Sigmoid colon (tissue), 7 donors: ENCODE results near the gene SLC44A1. TPM values are rescaled to one million over a fixed set of nuclear protein-coding genes. Genes with fewer than 3 reads are reported as not detected.

Experiments used
- DNase-seq: peaks from one replicate; pipeline ENCODE4 v3.0.0-alpha.2; 2019
- H3K27ac ChIP-seq, 4 donors: fragments of 200-600 bp; sonication (generic); one replicate each; pipeline ENCODE4 v1.5.1; 2016 to 2019; ENCODE audit warnings: mild to moderate bottlenecking in 1 of 4
- H3K27me3 ChIP-seq, 3 donors: fragments of 200-600 bp; sonication (generic); one replicate each; pipeline ENCODE4 v1.5.1; 2019; ENCODE audit warnings: mild to moderate bottlenecking in 1 of 3
- H3K36me3 ChIP-seq, 4 donors: fragments of 200-600 bp; sonication (generic); one replicate each; pipeline ENCODE4 v1.5.1; 2016 to 2019
- H3K4me1 ChIP-seq, 4 donors: fragments of 200-600 bp; sonication (generic); one replicate each; pipeline ENCODE4 v1.5.1; 2017 to 2019
- H3K4me3 ChIP-seq, 4 donors: fragments of 200-600 bp; sonication (generic); one replicate each; pipeline ENCODE4 v1.5.1; 2017 to 2019; ENCODE audit warnings: mild to moderate bottlenecking in 2 of 4, moderate library complexity in 1 of 4
- H3K9me3 ChIP-seq, 4 donors: fragments of 200-600 bp in 3 of 4; sonication (generic) in 3 of 4; one replicate each; pipeline versions ENCODE4 v1.5.1 to v1.6.1; 2013 to 2019
- CTCF ChIP-seq, 4 experiments: fragments of 450-650 bp in 3 of 4; fragments of 200-600 bp in 1 of 4; IDR thresholded peaks; one replicate each; pipeline ENCODE4 v1.5.1; 2016 to 2019; ENCODE audit warnings: antibody characterized with exemption in 4 of 4, mild to moderate bottlenecking in 3 of 4, moderate library complexity in 2 of 4
- EP300 ChIP-seq, 4 donors: sonication (generic); formaldehyde crosslinking; IDR thresholded peaks; one replicate each; pipeline ENCODE4 v1.6.1; 2017; ENCODE audit warnings: antibody characterized with exemption in 4 of 4
- POLR2A ChIP-seq, 2 donors: fragments of 450-650 bp; IDR thresholded peaks; one replicate each; pipeline ENCODE4 v1.6.1; 2016; ENCODE audit warnings: antibody characterized with exemption in 2 of 2, mild to moderate bottlenecking in 2 of 2, moderate library complexity in 2 of 2
- POLR2AphosphoS5 ChIP-seq, 4 donors: sonication (generic); formaldehyde crosslinking; IDR thresholded peaks; one replicate each; pipeline ENCODE4 v1.6.1; 2017; ENCODE audit warnings: antibody characterized with exemption in 4 of 4
- WGBS, 2 donors: extraction: QIAGEN DNeasy Blood & Tissue Kit; methylation state at CpG; one replicate each; pipeline ENCODE4 v1.1.7; 2013; 5-methylcytosine and 5-hydroxymethylcytosine counted together
- intact Hi-C: fragments of 100-400 bp; cut with DNase I; formaldehyde crosslinking; loops from one replicate; pipeline ENCODE4 v1.15.1; 2023
- polyA plus RNA-seq, 3 donors: library from polyadenylated mRNA; stranded (reverse); fragments of 200-250 nt; gene quantifications; one replicate each; pipeline ENCODE4 v1.2.3, GENCODE V29; 2013
- total RNA-seq, 4 donors: library from RNA; depleted of rRNA; stranded (reverse); fragments of >200 nt; gene quantifications; one replicate each; pipeline ENCODE4 v1.1.0, GENCODE V29; 2016
- donor health status: healthy with polysubstance abuse.
- donor health status: Bipolar disorder and iron deficiency.
- donor health status: healthy.

SLC44A1 gene
- total and polyA plus RNA-seq, 7 donors = 11.4 to 35.4 (median 25.2) TPM

- H3K4me1 ChIP-seq = no peaks in the 10 kb centered on the region
- intact Hi-C loops = no loop called here
- no peak for TF ChIP-seq POLR2A (IDR thresholded peaks at IDR 0.05)
- no peak for TF ChIP-seq POLR2AphosphoS5 (IDR thresholded peaks at IDR 0.05)
- no peak for TF ChIP-seq CTCF (IDR thresholded peaks at IDR 0.05)
- TF ChIP-seq EP300 (IDR thresholded peaks at IDR 0.05) = no peak
- no peak overlapping the region for H3K4me3 ChIP-seq
- DNase-seq = no peak
- no peak overlapping the region for H3K27ac ChIP-seq
- H3K27me3 ChIP-seq = no peaks in the 10 kb centered on the region
- no peaks in the 10 kb centered on the region for H3K9me3 ChIP-seq
- 97 to 98% methylated on average over 4 of the region's 4 CpGs for WGBS, 2 donors
- peaks cover 0 to 16% (median 0%) of the 10 kb centered on the region in 4 donors for H3K36me3 ChIP-seq
These were observed 130.9 kb downstream of the SLC44A1 start for GRCh38 chr9:105375323-105375722.

- TF ChIP-seq CTCF (IDR thresholded peaks at IDR 0.05) (no peak), POLR2AphosphoS5 (IDR thresholded peaks at IDR 0.05) (no peak), POLR2A (IDR thresholded peaks at IDR 0.05) (no peak), EP300 (IDR thresholded peaks at IDR 0.05) (no peak)
- no peak for DNase-seq
- Histone ChIP-seq H3K27me3 (no peaks in the 10 kb centered on the region), H3K4me1 (no peaks in the 10 kb centered on the region), H3K27ac (no peak overlapping the region), H3K36me3 (peaks cover 0 to 16% (median 0%) of the 10 kb centered on the region in 4 donors), H3K9me3 (no peaks in the 10 kb centered on the region), H3K4me3 (no peak overlapping the region)
- intact Hi-C loops = no loop called here
- WGBS, 2 donors = 59 to 97% methylated on average over 1 of the region's 1 CpG
These were observed 132.4 kb downstream of the SLC44A1 start for GRCh38 chr9:105376893-105377292.

GRCh38 chr9:105385381-105385985, 141.0 kb downstream of the SLC44A1 start:
- H3K27me3 ChIP-seq = no peaks in the 10 kb centered on the region
- TF ChIP-seq POLR2AphosphoS5 (IDR thresholded peaks at IDR 0.05) (peak in 3 of 4 donors; percentile 25 to 38 (median 35)), EP300 (IDR thresholded peaks at IDR 0.05) (no peak)
- peaks cover 0 to 7% (median 0%) of the 10 kb centered on the region in 4 donors for H3K4me1 ChIP-seq
- WGBS, 2 donors = 35 to 78% methylated on average over 9 of the region's 9 CpGs
- H3K4me3 ChIP-seq = peak overlapping the region; percentile 8 to 42 (median 35)
- peak; percentile 78 for DNase-seq
- peak overlapping the region in 3 of 4 donors; percentile 57 to 64 (median 58) for H3K27ac ChIP-seq
- H3K9me3 ChIP-seq = no peaks in the 10 kb centered on the region
- H3K36me3 ChIP-seq = peaks cover 0 to 8% (median 0%) of the 10 kb centered on the region in 4 donors
- intact Hi-C loops = no loop called here

GRCh38 chr9:105389796-105390195, 145.3 kb downstream of the SLC44A1 start:
- no peak for DNase-seq
- intact Hi-C loops = no loop called here
- H3K9me3 ChIP-seq = no peaks in the 10 kb centered on the region
- H3K27ac ChIP-seq = no peak overlapping the region
- WGBS, 2 donors = 93% methylated on average over 6 of the region's 6 CpGs
- H3K4me1 ChIP-seq = peaks cover 0 to 4% (median 0%) of the 10 kb centered on the region in 4 donors
- no peaks in the 10 kb centered on the region for H3K27me3 ChIP-seq
- H3K36me3 ChIP-seq = no peaks in the 10 kb centered on the region
- no peak for TF ChIP-seq POLR2A (IDR thresholded peaks at IDR 0.05)
- TF ChIP-seq POLR2AphosphoS5 (IDR thresholded peaks at IDR 0.05) = no peak
- no peak for TF ChIP-seq CTCF (IDR thresholded peaks at IDR 0.05)
- no peak for TF ChIP-seq EP300 (IDR thresholded peaks at IDR 0.05)
- H3K4me3 ChIP-seq = no peak overlapping the region

- Histone ChIP-seq H3K36me3 (no peaks in the 10 kb centered on the region), H3K4me1 (no peaks in the 10 kb centered on the region), H3K27ac (no peak overlapping the region), H3K4me3 (no peak overlapping the region), H3K27me3 (no peaks in the 10 kb centered on the region), H3K9me3 (no peaks in the 10 kb centered on the region)
- no peak for DNase-seq
- WGBS, 2 donors = 97 to 98% methylated on average over 3 of the region's 3 CpGs
- intact Hi-C loops = no loop called here
- TF ChIP-seq POLR2A (IDR thresholded peaks at IDR 0.05) = no peak
These were observed 146.4 kb downstream of the SLC44A1 start for GRCh38 chr9:105390871-105391270.

- no peak for DNase-seq
- no peaks in the 10 kb centered on the region for H3K4me1 ChIP-seq
- no peaks in the 10 kb centered on the region for H3K9me3 ChIP-seq
- 90 to 93% methylated on average over 1 of the region's 1 CpG for WGBS, 2 donors
- TF ChIP-seq POLR2A (IDR thresholded peaks at IDR 0.05) = no peak
- no peak for TF ChIP-seq POLR2AphosphoS5 (IDR thresholded peaks at IDR 0.05)
- no peaks in the 10 kb centered on the region for H3K36me3 ChIP-seq
- H3K27ac ChIP-seq = no peak overlapping the region
- no peak overlapping the region for H3K4me3 ChIP-seq
- intact Hi-C loops = no loop called here
- no peaks in the 10 kb centered on the region for H3K27me3 ChIP-seq
These were observed 146.8 kb downstream of the SLC44A1 start for GRCh38 chr9:105391288-105391687.
